Activated CD4-positive, CD25-positive, alpha-beta regulatory T cell treated with anti-CD3 and anti-CD28 coated beads, Interleukin-2, amount 50 U/mL, for 24 hours (primary cell): ENCODE measurements around the gene NR2C2.

Experiments
- ATAC-seq, 2 donors: fragments of 150-1000 bp; cut with Tn5 transposase; one replicate each; pipeline ENCODE4 v1.10.0; 2021; ENCODE audit warnings: mild to moderate bottlenecking in 1 of 2, moderate library complexity in 1 of 2

NR2C2 gene

GRCh38 chr3:15029625-15030024, 82.2 kb downstream of the NR2C2 start:
- no peak for ATAC-seq

GRCh38 chr3:15032650-15033049, 85.3 kb downstream of the NR2C2 start:
- ATAC-seq = no peak

GRCh38 chr3:15033103-15033502, 85.7 kb downstream of the NR2C2 start:
- no peak for ATAC-seq

- no peak for ATAC-seq
These were observed 90.9 kb downstream of the NR2C2 start for GRCh38 chr3:15038306-15038705.

- no peak for ATAC-seq
These were observed 93.5 kb downstream of the NR2C2 start for GRCh38 chr3:15040844-15041243.

- ATAC-seq = no peak
These were observed 94.6 kb downstream of the NR2C2 start for GRCh38 chr3:15041950-15042349.

- no peak for ATAC-seq
These were observed 95.6 kb downstream of the NR2C2 start for GRCh38 chr3:15042936-15043335.

- no peak for ATAC-seq
These were observed 96.2 kb downstream of the NR2C2 start for GRCh38 chr3:15043408-15044171.

GRCh38 chr3:15044326-15044725, 96.9 kb downstream of the NR2C2 start:
- no peak for ATAC-seq

- no peak for ATAC-seq
These were observed 98.3 kb downstream of the NR2C2 start for GRCh38 chr3:15045667-15046066.

- no peak for ATAC-seq
These were observed 102.2 kb downstream of the NR2C2 start for GRCh38 chr3:15049584-15049983.

GRCh38 chr3:15050405-15051092, 103.2 kb downstream of the NR2C2 start:
- no peak for ATAC-seq

GRCh38 chr3:15051531-15051930, 104.1 kb downstream of the NR2C2 start:
- peak; percentile 44 to 57 for ATAC-seq

- ATAC-seq = no peak
These were observed 105.2 kb downstream of the NR2C2 start for GRCh38 chr3:15052335-15053242.

GRCh38 chr3:15053541-15053940, 106.2 kb downstream of the NR2C2 start:
- no peak for ATAC-seq

GRCh38 chr3:15055019-15055557, 107.7 kb downstream of the NR2C2 start:
- peak; percentile 82 to 86 for ATAC-seq

GRCh38 chr3:15056676-15057404, 109.5 kb downstream of the NR2C2 start:
- no peak for ATAC-seq

GRCh38 chr3:15060029-15060428, 112.6 kb downstream of the NR2C2 start:
- ATAC-seq = no peak

GRCh38 chr3:15063238-15063637, 115.9 kb downstream of the NR2C2 start:
- ATAC-seq = no peak

- no peak for ATAC-seq
These were observed 116.4 kb downstream of the NR2C2 start for GRCh38 chr3:15063656-15064286.

GRCh38 chr3:15064299-15064834, 117.0 kb downstream of the NR2C2 start:
- peak; percentile 6 to 11 for ATAC-seq
